ENCODE data around the gene PTPRM.

PTPRM gene

DNA sequence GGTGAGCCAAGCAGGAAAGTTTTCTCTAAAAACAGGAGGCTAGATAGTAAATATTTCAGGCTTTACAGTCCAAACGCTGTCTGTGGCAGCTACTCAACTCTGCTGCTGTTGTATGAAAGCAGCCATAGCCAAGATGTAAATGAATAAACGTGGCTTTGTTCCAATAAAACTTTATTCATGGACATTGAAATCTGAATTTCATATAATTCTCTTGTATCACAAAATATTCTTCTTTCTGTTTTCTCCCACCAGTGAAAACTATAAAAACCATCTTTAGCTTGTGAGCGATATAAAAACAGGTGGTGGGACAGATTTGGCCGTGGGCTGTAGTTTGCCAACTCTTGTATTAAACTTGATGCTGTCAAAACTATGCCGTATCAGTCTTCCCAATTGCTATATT, 333.0 kb downstream of the PTPRM start:
- DNase-seq (ENCODE audit: low spot score): no peak

DNA sequence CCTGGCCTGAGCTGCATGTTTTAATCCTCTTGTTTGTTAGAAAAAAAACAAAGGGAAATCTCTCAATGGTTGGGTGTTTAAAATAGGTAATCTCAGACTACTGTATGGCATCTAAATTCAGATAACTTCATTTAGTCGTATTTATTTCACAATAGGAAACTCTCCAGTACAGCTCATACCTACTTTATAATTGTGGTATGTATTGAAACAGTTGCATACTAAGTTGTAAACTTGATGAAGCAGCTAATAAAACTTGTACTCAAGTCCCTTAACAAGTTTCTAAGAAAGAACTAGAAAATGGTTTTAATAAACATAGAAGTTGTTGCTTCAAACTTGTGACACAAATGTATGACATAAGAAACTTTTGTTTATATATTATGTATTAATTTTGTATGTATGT, 334.5 kb downstream of the PTPRM start:
- no peak for DNase-seq (ENCODE audit: low spot score)

DNA sequence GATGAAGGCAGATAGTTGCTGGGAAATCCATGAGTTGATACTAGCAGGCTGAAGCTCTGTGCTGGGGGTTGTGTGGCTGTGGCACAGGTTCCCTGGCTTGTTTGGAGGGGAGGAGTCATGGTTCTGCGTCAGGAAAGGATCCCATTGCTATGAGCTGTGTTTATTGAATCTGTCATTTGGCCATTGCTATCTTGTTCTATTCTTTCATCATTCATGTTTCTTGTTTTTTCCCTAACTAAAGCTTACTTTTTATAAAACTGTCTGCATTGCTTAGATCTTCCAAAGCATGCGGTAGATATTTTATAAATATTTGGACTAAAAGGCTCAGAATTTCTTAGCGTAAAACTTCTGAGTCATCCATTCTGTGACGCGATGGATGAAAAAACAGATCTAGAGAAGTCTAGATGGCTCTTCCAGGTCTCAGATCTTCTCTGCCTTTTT, 335.3 kb downstream of the PTPRM start:
- no peak for DNase-seq (ENCODE audit: low spot score)

DNA sequence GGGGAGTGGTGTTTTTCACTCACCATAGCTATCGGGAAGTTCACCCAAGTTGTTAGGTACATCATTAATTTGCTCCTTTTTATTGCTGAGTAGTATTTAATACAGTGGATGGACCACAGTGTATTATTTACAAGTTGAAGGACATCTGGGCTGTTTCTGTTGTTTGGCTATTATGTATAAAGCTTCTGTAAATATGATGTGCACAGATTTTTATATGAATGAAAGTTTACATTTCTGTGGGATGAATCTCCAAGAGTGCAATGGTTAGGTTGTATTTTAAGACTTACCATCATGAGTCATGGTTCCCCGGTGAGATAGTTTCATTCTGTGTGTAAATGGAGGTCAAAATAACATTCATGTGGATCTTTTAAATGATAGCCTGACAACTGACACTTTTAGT, 337.4 kb downstream of the PTPRM start:
- DNase-seq (ENCODE audit: low spot score): no peak

DNA sequence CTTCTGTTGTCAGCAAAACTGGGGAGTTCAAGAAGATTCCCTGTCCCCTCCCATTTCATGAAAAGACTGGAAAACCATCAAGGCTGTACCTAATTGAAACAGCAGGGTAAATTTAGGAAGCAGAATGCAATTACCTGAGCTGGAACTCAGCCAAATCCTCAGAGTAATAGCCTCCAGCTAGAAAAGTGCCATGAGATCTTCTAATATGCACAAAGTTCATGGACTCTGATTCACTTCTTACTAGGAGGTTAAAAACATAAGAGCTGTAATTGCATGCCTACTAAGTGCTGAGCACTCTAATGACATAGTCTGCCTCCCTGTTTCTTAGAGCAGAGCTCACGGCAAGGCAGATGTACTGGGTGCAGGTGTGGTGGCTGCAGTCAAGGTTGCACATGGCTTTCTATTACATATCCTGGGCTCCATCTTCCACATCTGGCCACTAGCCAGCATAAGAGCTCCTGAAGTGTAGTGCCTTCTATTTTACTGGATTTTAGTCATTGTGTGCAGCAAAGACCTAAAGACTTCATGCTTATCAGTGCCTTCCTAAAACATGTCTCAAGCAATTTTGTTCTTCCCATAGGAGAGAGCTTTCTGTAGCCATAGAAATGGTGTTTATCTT, 341.7 kb downstream of the PTPRM start:
- no peak for DNase-seq (ENCODE audit: low spot score)

DNA sequence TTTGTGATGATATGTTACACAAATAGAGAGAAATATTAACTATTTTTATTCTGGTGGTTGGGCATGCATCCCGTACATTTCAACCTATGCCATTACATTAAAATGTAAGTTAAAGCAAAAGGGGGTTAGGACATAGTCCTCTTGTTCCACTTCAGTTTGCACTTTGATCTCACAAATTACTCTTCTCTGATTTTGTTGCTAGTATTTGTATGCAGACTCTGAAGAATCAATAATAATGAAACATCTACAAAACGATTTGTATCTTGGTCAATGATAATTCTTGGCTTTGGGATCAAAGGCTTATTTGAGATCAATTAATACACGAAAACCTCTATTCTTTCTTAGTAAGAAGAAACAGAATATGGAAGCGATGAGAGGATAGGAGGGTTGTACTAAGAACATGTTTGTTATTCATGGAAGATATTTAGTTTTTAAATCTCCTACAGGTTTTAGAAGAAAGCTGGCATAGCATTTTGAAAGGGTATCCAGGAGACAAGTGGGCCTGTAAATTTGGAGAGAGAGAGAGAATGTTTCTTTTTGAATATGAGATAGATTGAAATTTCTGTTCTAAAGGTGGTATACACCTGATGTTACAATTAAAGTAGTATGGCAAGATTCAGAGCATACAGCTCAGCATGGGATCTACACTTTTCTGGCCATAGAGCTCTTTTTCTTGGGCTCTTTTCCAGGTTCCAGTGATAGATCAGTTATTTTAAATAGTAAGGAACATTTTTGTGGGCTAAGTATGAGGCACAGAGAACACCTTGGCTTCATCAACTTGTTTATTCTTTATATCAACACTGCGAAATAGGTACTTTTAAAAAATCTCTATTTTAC, 347.9 kb downstream of the PTPRM start:
- DNase-seq (ENCODE audit: low spot score): no peak

DNA sequence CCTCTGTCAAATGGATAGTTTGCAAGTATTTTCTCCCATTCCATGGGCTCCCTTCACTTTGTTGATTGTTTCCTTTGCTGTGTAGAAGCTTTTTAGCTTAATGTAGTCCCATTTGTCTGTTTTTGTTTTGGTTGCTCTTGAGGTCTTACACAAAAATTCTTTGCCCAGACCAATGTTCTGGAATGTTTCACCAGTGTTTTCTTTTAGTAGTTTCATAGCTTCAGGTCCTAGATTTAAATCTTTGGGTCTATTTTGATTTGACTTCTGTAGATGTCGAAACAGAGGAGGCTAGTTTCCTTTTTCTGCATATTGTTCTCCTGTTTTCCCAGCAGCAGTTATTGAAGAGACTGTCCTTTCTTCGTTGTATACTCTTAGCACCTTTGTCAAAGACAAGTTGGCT, 351.6 kb downstream of the PTPRM start:
- no peak for DNase-seq (ENCODE audit: low spot score)

DNA sequence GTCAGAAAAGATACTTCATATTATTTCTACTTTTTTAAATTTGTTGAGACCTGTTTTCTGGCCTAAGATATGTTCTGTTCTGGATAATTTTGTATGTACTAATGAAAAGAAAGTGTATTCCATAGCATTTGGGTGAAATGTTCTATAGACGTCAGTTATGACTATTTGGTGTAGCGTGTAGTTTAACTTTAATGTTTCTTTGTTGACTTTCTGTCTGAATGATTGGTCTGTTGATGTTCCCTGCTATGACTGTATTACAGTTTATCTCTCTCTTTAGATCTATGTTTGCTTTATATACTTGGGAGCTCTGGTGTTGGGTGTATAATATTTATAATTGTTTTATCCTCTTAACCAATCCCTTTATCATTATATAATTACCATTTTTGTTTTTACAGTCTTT, 352.4 kb downstream of the PTPRM start:
- no peak for DNase-seq (ENCODE audit: low spot score)

DNA sequence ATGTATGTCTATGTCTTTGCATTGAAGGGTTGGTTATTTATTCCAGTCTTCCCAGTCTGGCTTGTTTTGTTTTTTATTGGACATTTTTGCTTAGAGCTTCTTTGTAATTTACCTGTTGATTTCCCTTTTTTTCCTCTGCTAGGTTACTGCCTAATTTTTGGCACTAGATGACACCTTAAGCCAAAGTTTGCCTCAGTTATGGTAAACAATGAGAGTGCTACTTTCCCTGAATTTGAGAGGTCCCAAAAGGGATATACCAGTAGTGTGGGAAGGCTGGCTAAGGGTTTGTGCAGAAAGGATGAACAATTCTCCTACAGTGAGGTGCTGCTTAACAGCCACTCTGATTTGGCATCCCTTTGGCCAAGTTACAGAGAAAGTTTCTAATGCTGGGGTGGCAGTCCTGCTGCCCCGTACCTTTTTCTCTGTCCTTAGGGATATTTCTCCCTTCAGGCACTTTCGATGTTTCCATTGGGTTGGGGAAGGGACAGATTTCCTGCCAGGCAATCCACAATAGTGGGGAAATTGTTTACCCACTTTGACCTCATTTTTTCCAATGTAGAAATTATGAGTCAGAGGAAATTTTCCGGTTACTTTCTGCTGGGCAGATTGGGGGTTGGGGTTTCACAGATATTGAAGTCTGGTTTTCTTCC, 354.9 kb downstream of the PTPRM start:
- no peak for DNase-seq (ENCODE audit: low spot score)

DNA sequence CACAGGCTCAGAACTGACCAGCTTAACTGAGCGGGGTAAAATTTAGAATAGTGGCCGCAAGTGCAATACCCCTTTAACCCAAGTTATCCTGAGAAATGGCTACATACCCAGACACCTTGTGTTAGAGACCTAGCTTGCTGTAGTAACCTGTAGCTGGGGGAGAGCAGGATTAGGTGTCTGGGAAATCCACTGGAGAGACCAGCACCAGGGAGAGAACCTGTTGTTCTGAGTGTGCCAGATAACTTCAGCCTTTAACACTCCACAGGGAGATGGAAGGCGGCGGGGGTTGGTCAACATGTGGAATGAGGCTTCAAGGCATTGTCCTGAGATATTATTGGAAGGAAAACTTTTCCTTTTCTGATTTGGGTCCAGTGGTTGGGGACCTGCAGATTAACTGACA, 356.0 kb downstream of the PTPRM start:
- DNase-seq (ENCODE audit: low spot score): no peak

DNA sequence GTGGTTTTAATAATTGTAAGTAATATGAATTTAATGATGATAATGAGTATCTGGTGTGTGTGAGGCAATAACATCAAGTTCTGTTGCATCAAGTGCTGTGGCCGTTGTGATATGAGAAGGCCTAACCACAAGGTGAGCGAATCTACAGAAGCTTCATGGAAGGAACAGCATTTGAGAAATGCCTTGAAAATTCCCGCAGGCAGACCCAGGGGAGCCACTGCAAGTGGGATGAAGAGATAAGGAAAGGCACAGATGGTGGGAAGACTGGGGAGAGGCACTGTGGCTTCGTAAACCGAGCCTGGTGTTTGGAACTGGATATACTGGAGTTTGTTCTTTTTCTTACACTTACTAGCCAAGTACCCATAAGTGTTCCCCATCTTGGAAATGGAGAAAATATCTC, 357.5 kb downstream of the PTPRM start:
- no peak for DNase-seq (ENCODE audit: low spot score)

DNA sequence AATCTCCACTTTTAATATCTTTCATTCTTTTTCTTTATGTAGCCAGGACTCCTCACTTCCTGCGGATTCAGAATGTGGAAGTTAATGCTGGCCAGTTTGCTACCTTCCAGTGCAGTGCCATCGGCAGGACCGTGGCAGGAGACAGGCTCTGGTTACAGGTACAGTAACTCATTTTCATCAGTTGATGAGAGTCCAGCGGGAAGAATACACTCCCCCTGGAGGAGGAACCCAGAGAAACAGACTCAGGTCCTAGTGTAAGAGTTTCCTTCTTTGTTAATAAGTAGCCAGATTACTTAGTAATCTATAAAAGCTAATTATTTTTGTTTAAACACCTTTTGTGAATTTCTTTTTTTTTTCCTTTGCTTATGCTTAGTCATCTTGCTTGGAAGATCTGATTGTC, 359.4 kb downstream of the PTPRM start:
- DNase-seq (ENCODE audit: low spot score): peak; percentile 19

DNA sequence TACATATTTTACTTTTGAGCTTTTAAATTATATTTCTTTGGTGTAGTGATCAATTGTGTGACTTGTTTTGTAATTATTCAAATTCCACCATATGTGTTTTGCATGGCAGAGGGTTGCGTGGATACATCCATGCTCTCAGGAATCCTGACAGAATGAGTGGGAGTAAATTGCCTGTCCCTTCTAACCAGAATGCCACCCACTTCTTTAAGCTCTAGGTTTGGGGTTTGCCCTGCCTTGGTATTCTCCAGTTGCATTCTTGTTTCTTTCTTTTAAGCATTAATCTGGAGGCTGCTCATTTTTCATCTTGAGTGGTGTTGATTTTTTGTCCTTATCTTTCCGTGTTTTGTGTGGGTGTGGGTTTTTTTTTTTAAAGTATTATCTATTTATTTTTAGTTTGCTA, 360.0 kb downstream of the PTPRM start:
- DNase-seq (ENCODE audit: low spot score): no peak

DNA sequence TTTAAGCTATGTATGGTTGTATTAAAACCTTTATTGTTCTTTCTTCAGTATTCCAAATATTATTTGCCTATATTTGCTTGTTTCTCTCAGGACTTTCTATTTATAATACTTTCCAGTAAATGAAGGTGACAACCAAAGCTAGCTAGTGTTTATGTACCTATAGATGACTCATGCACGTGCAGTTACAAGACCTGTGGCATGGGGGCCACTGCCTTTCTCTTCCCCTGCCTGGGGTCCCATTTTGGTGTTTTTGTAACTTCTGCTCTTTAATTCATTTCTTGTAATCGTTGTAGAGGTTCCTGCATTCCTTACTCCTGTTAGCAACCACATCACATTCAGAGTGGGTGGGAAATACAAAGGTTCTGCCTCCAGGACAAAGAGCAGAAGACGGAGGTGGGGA, 364.6 kb downstream of the PTPRM start:
- no peak for DNase-seq (ENCODE audit: low spot score)

DNA sequence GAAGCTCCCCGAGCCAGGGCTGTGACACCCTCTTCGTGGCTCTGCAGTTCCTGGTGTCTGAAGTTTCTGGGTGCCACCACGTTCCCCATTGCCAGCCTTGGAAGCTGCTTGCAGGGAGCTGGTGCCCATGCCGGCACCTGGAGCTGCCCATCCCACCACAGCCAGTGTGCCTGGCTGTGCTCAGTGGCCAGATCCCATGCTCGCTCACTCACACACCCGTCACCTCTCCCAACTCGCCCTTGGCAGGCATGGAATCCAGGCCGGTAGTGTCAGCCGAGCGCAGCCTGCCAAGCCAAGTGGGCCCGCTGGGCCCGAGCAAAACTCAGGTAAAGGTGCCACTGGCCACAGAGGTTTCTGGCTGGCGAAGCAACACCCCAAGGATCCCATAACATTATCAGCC, 370.2 kb downstream of the PTPRM start:
- DNase-seq (ENCODE audit: low spot score): no peak

DNA sequence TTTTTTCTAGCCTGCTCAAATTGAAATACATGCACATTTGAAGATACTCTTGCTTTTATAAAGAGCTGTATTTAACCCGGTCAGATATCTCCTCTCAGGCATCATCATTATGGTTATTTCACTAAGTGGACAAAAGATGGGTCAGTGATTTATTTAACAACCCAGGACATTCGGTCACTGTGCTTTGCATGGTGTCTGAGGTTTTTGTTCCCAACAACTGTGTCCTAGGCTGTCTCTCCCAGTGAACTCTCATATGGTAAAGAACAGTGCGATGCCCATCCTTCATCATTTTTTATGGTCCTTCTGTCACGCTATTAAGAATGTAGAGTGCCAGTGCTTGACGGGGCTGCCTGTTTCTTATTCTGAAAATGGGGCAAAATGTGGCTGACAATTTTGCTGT, 372.4 kb downstream of the PTPRM start:
- DNase-seq (ENCODE audit: low spot score): no peak

DNA sequence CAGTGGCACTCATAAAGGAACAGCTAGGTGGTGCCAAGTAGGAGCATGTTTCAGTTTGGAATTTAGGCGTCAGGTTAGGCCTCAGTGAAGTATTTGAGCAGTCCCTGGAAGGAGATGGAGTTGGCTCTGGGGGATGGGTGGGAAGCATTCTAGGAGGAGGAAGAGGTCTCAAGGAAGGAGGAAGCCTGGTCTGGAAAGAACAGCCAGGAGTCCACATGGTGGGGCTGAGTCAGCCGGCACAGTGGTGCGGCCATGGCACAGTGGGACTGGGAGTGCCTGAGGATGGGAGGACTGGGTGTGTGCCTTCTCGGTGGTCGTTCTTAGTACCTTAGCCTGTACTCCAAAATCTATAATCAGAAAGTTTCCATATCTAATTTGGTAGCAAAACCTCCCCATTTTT, 373.3 kb downstream of the PTPRM start:
- no peak for DNase-seq (ENCODE audit: low spot score)

DNA sequence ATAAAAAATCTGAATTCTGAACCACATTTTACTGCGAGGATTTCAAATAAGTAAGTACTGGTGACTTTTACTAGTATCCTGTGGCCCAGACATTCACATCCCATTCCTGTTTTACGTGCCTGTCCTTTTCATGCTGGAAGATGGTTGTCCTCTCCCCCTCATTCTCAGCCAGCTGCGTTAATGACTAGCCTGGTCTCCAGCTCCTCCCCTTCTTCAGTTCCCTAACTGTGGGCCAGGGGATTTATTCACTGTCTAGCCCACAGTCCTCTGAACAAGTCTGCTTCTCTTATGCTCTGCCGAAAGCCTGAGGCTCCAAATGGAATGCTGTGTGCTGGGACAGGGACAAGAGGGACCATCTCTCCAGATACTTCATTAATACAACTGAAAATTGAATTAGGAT, 373.9 kb downstream of the PTPRM start:
- no peak for DNase-seq (ENCODE audit: low spot score)

DNA sequence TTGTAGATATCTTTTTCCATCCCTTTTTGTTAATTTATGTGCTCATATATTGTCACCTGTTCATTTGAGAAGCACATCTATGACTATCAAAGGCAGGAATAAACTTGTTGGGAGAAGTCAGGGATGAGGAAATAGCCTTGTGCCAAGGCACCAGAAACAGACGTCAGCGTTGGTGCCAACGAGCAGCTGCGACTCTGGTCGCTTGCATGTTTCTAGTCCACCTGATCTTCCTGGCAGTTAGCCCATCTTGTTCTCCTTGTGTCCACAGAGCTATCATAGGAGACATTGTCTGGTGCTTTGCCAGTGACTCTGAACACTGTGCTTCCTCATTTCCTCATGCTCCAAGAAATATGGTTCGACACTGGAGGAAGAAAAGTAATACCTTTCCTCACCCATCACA, 374.4 kb downstream of the PTPRM start:
- DNase-seq (ENCODE audit: low spot score): no peak

DNA sequence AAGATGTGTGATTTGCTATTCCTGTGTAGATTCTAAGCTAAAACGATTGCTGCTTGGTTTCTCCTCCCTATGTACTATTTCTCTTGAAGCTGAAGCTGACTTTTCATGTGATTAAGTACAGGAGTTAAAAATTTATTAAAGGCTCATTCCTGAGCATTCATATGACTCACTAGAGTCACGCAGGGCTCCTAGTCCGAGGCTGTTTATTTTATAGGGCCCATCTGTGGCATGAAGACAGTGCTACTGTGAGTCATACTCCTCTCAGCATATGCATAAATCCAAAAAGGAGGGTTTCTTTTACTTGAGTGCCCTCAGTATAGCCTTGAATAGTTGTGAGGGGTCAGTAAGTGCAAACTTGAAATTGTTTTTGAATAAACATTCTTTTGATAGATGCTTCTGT, 378.8 kb downstream of the PTPRM start:
- DNase-seq (ENCODE audit: low spot score): no peak

DNA sequence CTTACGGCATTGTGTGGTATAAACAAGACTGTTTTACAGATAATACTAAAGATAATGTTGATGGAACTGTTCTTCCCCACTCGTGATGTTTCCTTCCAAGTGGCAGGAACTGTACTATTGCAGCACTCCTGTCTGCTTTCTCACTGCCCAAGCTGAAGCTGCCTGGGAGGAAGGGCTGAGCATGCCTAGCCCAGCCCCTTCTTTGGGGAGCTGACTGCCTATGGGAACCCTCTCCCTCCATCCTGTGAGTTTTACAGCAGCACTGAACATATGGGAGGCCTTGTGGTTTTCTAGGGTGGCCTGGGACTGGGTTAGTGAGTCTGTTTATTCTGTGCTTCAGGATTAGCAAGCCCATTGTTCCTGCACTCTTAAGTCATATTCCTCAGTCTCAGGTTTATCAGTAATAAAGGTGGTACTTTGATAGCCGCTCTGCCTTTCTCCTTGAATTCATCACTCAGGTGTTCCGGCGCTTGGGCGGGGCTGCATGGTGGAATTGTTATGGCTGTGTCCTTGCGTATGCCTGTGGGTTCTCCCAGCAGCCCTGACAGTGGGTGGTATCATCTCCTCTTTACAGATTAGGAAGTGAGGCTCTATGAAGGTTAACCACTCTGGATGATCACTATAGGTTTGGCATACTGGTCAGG, 379.7 kb downstream of the PTPRM start:
- no peak for DNase-seq (ENCODE audit: low spot score)

DNA sequence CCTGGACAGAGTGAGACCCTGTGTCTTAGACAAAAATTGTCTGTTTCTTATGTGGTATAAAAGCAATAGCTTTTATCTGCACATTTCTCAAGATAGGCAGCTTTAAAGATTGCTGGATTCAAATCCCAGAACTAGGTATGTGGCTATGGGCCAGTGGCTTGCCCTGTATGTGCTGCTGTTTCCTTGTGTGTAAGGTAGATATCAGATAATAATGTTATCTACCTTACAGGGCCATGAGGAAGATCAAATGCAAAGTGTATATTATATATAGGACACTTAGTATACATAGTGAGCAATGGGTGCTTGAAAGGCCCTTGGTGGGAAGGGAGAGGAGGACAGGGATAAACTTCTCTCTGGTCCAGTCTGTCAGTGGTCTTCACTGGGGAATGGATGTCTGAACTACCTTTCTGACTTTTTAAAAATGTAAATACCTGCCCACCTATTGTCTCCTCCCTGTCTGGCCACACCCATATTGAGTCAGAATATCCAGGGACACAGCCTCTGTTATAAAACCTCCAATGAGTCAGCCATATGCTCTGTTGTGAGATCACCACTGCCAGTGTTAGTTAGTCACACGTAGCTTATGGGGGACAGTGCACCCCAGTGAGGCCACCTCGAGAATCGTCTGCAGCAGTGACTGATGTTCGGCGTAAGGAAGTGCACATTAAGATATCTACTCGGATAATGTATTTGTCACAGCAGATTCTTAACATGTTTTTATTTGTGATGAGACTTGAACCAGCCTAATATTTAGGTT, 383.4 kb downstream of the PTPRM start:
- no peak for DNase-seq (ENCODE audit: low spot score)

Measured in HuH-7.5 (cell line).